B cell (primary cell): Measurements from ENCODE around the gene TENM4. TPM values are rescaled to one million over a fixed set of nuclear protein-coding genes. Genes with fewer than 3 reads are reported as not detected.

Experiments used
- ATAC-seq: fragments of 200-7000 bp; cut with Tn5 transposase; one replicate; pipeline ENCODE4 v1.10.0; 2021; ENCODE audit warnings: low read depth, mild to moderate bottlenecking, moderate number of reproducible peaks, moderate library complexity
- CTCF ChIA-PET: fragments of 350-600 bp; sonication (Branson Sonifier 250); formaldehyde crosslinking; loops from one replicate; lab custom pipeline; 2021; ENCODE audit warnings: antibody characterized with exemption, inconsistent platforms; lab: Charles Lee
- POLR2A ChIA-PET: fragments of 350-600 bp; sonication (Branson Sonifier 250); formaldehyde crosslinking; loops from one replicate; lab custom pipeline; 2021; ENCODE audit warnings: antibody characterized with exemption; lab: Charles Lee
- DNase-seq: peaks from one replicate; pipeline ENCODE4 v3.0.0; 2013
- H2AFZ ChIP-seq: 2 replicates; pipeline ENCODE4 v1.6.1; 2012; ENCODE audit warnings: mild to moderate bottlenecking, low read depth, low read length; ENCODE audit not compliant: insufficient read depth, poor library complexity, severe bottlenecking
- H3K27ac ChIP-seq, 2 donors: 1 replicate in 1 of 2; 2 replicates in 1 of 2; pipeline ENCODE4 v1.5.1; 2012 to 2013; ENCODE audit warnings: low read length in 2 of 2, mild to moderate bottlenecking in 2 of 2, moderate library complexity in 1 of 2
- H3K27me3 ChIP-seq, 4 experiments: fragments of 200-600 bp in 1 of 4; sonication (generic) in 1 of 4; replicated peaks in 1 of 4; 1 replicate in 2 of 4; 2 replicates in 2 of 4; pipeline versions ENCODE4 v1.6.1 to v1.7.0; 2013 to 2016; ENCODE audit warnings: low read length in 3 of 4, mild to moderate bottlenecking in 2 of 4, mixed read lengths in 1 of 4, moderate library complexity in 1 of 4; ENCODE audit not compliant: insufficient read depth in 4 of 4, control insufficient read depth in 3 of 4; ENCODE audit errors: control extremely low read depth in 1 of 4
- H3K36me3 ChIP-seq, 2 experiments: replicated peaks in 1 of 2; 1 replicate in 1 of 2; 2 replicates in 1 of 2; pipeline versions ENCODE4 v1.6.1 to v1.7.1; 2013; ENCODE audit warnings: low read length in 1 of 2; ENCODE audit not compliant: insufficient read depth in 2 of 2, control insufficient read depth in 1 of 2; ENCODE audit errors: control extremely low read depth in 1 of 2, extremely low read depth in 1 of 2
- H3K4me1 ChIP-seq, 2 donors: fragments of 200-600 bp in 1 of 2; sonication (generic) in 1 of 2; 1 replicate in 1 of 2; 2 replicates in 1 of 2; pipeline versions ENCODE4 v1.5.1 to v1.6.1; 2013 to 2017; ENCODE audit warnings: low read length in 2 of 2; ENCODE audit not compliant: control insufficient read depth in 2 of 2, insufficient read depth in 2 of 2
- H3K4me2 ChIP-seq: replicated peaks from 2 replicates; pipeline ENCODE3; 2012; ENCODE audit warnings: mild to moderate bottlenecking, low read depth, low read length; ENCODE audit not compliant: poor library complexity, severe bottlenecking
- H3K4me3 ChIP-seq, 5 experiments: fragments of 200-600 bp in 1 of 5; sonication (generic) in 1 of 5; 1 replicate in 3 of 5; 2 replicates in 2 of 5; pipeline versions ENCODE4 v1.5.1 to v1.7.0; 2011 to 2016; ENCODE audit warnings: low read length in 4 of 5, mild to moderate bottlenecking in 4 of 5, low read depth in 2 of 5, control low read depth in 1 of 5, moderate library complexity in 1 of 5; ENCODE audit not compliant: insufficient read depth in 1 of 5; ENCODE audit errors: control extremely low read depth in 1 of 5, extremely low read depth in 1 of 5
- H3K79me2 ChIP-seq: fragments of 200-600 bp; sonication (generic); one replicate; pipeline ENCODE4 v1.6.0; 2016; ENCODE audit warnings: low read length; ENCODE audit not compliant: control insufficient read depth, insufficient read depth
- H3K9ac ChIP-seq: fragments of 200-600 bp; sonication (generic); 2 replicates; pipeline ENCODE4 v1.6.1; 2017; ENCODE audit warnings: mild to moderate bottlenecking, low read length, moderate library complexity
- H3K9me3 ChIP-seq, 3 donors: one replicate each; pipeline versions ENCODE4 v1.6.1 to v1.7.1; 2013; ENCODE audit warnings: low read length in 2 of 3; ENCODE audit not compliant: control insufficient read depth in 2 of 3, insufficient read depth in 1 of 3; ENCODE audit errors: control extremely low read depth in 1 of 3
- H4K20me1 ChIP-seq: 2 replicates; pipeline ENCODE4 v1.6.0; 2012; ENCODE audit warnings: mild to moderate bottlenecking, low read length; ENCODE audit not compliant: insufficient read depth, control insufficient read depth, poor library complexity, severe bottlenecking
- H3K27ac Mint-ChIP-seq: one replicate; pipeline ENCODE4 v1.8.0; 2021; ENCODE audit warnings: mixed read lengths
- H3K27me3 Mint-ChIP-seq: one replicate; pipeline ENCODE4 v1.8.0; 2021; ENCODE audit warnings: mixed read lengths
- H3K4me1 Mint-ChIP-seq: one replicate; pipeline ENCODE4 v1.8.0; 2021; ENCODE audit warnings: mixed read lengths
- H3K4me3 Mint-ChIP-seq: one replicate; pipeline ENCODE4 v1.8.0; 2021; ENCODE audit warnings: mixed read lengths
- H3K9me3 Mint-ChIP-seq: one replicate; pipeline ENCODE4 v1.8.0; 2022; ENCODE audit warnings: mixed read lengths; ENCODE audit not compliant: insufficient read depth
- CTCF ChIP-seq: fragments of 200-600 bp; IDR thresholded peaks from one replicate; pipeline ENCODE4 v1.8.0; 2022; ENCODE audit warnings: antibody characterized with exemption, mild to moderate bottlenecking
- EZH2 ChIP-seq: IDR thresholded peaks from 2 replicates; pipeline ENCODE4 v1.6.1; 2012; ENCODE audit warnings: borderline replicate concordance, low read depth, mild to moderate bottlenecking, moderate library complexity, low read length; ENCODE audit not compliant: insufficient read depth, poor library complexity, severe bottlenecking
- WGBS: methylation state at CpG from one replicate; pipeline ENCODE4 v1.1.5; 2013; ENCODE audit warnings: missing lambda C conversion rate; ENCODE audit not compliant: insufficient coverage; 5-methylcytosine and 5-hydroxymethylcytosine counted together
- intact Hi-C: fragments of 100-400 bp; cut with micrococcal nuclease; formaldehyde crosslinking; loops from one replicate; pipeline ENCODE4 v1.10.0; 2022
- polyA plus RNA-seq: library from polyadenylated mRNA; depleted of rRNA; stranded (reverse); fragments of >200 nt; gene quantifications from 2 replicates; pipeline ENCODE4 v1.2.3, GENCODE V29; 2012
- total RNA-seq, 2 donors: library from RNA; stranded (reverse); fragments of 120-200 nt in 1 of 2; gene quantifications; 1 replicate in 1 of 2; 2 replicates in 1 of 2; pipeline versions ENCODE4 v1.2.3 to v1.2.4, GENCODE V29; 2013 to 2022

TENM4 gene
- total and polyA plus RNA-seq, 2 donors (not counting 1 experiment from before 2014, with no cell fraction given), result 0.09 to 5.7 TPM

GRCh38 chr11:78806214-78807004 is 634.4 kb downstream of the TENM4 start:
- H3K9ac ChIP-seq, result no peak overlapping the region
- no CpG with 5 or more reads among the region's 2 CpGs for WGBS
- no peaks in the 10 kb centered on the region for H3K36me3 ChIP-seq
- Mint-ChIP-seq H3K9me3 (no peaks in the 10 kb centered on the region), H3K27me3 (peaks cover 10% of the 10 kb centered on the region), H3K4me3 (no peak overlapping the region), H3K4me1 (no peaks in the 10 kb centered on the region), H3K27ac (no peak overlapping the region)
- POLR2A ChIA-PET, result no interaction called here
- no peak overlapping the region for H3K4me2 ChIP-seq
- CTCF ChIA-PET, result no interaction called here
- H4K20me1 ChIP-seq, result no peaks in the 10 kb centered on the region
- no peak overlapping the region for H3K27ac ChIP-seq
- no peaks in the 10 kb centered on the region for H3K27me3 ChIP-seq
- no peaks in the 10 kb centered on the region for H3K9me3 ChIP-seq
- TF ChIP-seq CTCF, result no peak
- no peak for TF ChIP-seq EZH2
- no peak for ATAC-seq
- DNase-seq, result no peak
- intact Hi-C loops, result no loop called here
- H3K4me3 ChIP-seq, result no peak overlapping the region
- H3K79me2 ChIP-seq, result no peaks in the 10 kb centered on the region
- H3K4me1 ChIP-seq, result no peaks in the 10 kb centered on the region
- no peak overlapping the region for H2AFZ ChIP-seq

GRCh38 chr11:78804991-78805390 is 635.8 kb downstream of the TENM4 start:
- Histone ChIP-seq H3K27ac (no peak overlapping the region), H3K27me3 (no peaks in the 10 kb centered on the region), H3K36me3 (no peaks in the 10 kb centered on the region), H3K9ac (no peak overlapping the region), H3K4me3 (no peak overlapping the region), H4K20me1 (no peaks in the 10 kb centered on the region), H3K4me1 (no peaks in the 10 kb centered on the region), H3K4me2 (no peak overlapping the region), H3K79me2 (no peaks in the 10 kb centered on the region), H3K9me3 (no peaks in the 10 kb centered on the region), H2AFZ (no peak overlapping the region)
- ATAC-seq (no peak), DNase-seq (no peak)
- no peaks in the 10 kb centered on the region for H3K4me1 Mint-ChIP-seq
- POLR2A ChIA-PET, result no interaction called here
- H3K27ac Mint-ChIP-seq, result no peak overlapping the region
- intact Hi-C loops, result no loop called here
- no peak for TF ChIP-seq CTCF
- TF ChIP-seq EZH2, result no peak
- H3K4me3 Mint-ChIP-seq, result no peak overlapping the region
- CTCF ChIA-PET, result no interaction called here
- peaks cover 10% of the 10 kb centered on the region for H3K27me3 Mint-ChIP-seq
- 93% methylated on average over 6 of the region's 9 CpGs for WGBS
- no peaks in the 10 kb centered on the region for H3K9me3 Mint-ChIP-seq
